Ascending aorta (tissue), 2 donors: ENCODE results near the gene WDR18. TPM values are rescaled to one million over a fixed set of nuclear protein-coding genes. Genes with fewer than 3 reads are reported as not detected.

Experiments used
- DNase-seq, 2 donors: peaks; one replicate each; pipeline ENCODE4 v3.0.0-alpha.2; 2019; ENCODE audit warnings: low spot score in 2 of 2
- H3K27ac ChIP-seq, 2 donors: fragments of 200-600 bp; sonication (generic); one replicate each; pipeline ENCODE4 v1.5.1; 2016 to 2017; ENCODE audit warnings: mild to moderate bottlenecking in 1 of 2
- H3K27me3 ChIP-seq: fragments of 200-600 bp; sonication (generic); one replicate; pipeline ENCODE4 v1.5.1; 2017
- H3K36me3 ChIP-seq, 2 donors: fragments of 200-600 bp; sonication (generic); one replicate each; pipeline ENCODE4 v1.5.1; 2016
- H3K4me1 ChIP-seq, 2 donors: fragments of 200-600 bp; sonication (generic); one replicate each; pipeline ENCODE4 v1.5.1; 2016 to 2017; ENCODE audit warnings: mild to moderate bottlenecking in 1 of 2
- H3K4me3 ChIP-seq, 2 donors: fragments of 200-600 bp; sonication (generic); one replicate each; pipeline ENCODE4 v1.5.1; 2016 to 2017; ENCODE audit warnings: mild to moderate bottlenecking in 1 of 2
- H3K9me3 ChIP-seq, 2 donors: fragments of 200-600 bp; sonication (generic); one replicate each; pipeline ENCODE4 v1.5.1; 2016
- CTCF ChIP-seq, 3 experiments: fragments of 200-600 bp in 2 of 3; fragments of 450-650 bp in 1 of 3; sonication (generic) in 2 of 3; IDR thresholded peaks; one replicate each; pipeline ENCODE4 v1.5.1; 2016 to 2019; ENCODE audit warnings: antibody characterized with exemption in 3 of 3, mild to moderate bottlenecking in 1 of 3, moderate library complexity in 1 of 3
- intact Hi-C: fragments of 100-400 bp; cut with DNase I; formaldehyde crosslinking; loops from one replicate; pipeline ENCODE4 v1.15.1; 2023
- total RNA-seq: library from RNA; depleted of rRNA; stranded (reverse); fragments of >200 nt; gene quantifications from one replicate; pipeline ENCODE4 v1.1.0, GENCODE V29; 2016

The WDR18 gene
- total RNA-seq, 1 donor from 2014 or later: 65.7 TPM

DNA sequence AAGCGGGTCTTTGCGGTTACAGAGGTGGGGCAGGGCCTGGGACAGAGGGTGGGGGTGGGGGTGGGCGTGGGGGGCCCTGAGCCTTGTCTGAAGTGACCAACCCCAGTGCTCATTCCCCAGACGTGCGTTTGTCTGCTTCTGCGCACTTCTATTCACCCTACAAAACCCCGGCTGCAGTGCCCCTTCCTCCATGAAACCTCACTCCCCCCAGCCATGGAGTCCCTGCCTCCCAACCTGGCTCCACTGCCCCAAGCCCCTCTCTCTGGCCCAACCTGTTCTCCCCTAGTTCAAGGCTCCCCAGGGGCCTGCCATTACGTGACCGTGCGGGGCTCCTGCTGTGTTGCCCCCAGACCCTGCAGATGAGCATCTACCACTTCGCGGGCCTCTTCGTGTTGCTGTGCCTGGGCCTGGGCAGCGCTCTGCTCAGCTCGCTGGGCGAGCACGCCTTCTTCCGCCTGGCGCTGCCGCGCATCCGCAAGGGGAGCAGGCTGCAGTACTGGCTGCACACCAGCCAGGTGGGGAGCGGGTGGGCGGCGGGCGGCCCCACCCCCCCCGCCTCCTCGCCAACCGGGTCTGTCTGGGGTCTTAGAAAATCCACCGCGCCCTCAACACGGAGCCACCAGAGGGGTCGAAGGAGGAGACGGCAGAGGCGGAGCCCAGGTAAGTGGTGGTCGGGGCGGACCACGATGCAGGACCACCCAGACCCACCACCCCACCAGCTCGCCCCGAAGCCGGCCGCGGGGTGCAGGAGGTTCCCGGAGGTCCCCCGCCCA is 24.3 kb downstream of the WDR18 start:
- Histone ChIP-seq H3K36me3 (peaks cover 48 to 51% of the 10 kb centered on the region in 2 donors), H3K9me3 (no peaks in the 10 kb centered on the region), H3K4me3 (no peak overlapping the region), H3K27ac (no peak overlapping the region), H3K4me1 (no peaks in the 10 kb centered on the region), H3K27me3 (no peaks in the 10 kb centered on the region)
- intact Hi-C loops: no loop called here
- no peak for TF ChIP-seq CTCF (IDR thresholded peaks at IDR 0.05)
- no peak for DNase-seq

DNA sequence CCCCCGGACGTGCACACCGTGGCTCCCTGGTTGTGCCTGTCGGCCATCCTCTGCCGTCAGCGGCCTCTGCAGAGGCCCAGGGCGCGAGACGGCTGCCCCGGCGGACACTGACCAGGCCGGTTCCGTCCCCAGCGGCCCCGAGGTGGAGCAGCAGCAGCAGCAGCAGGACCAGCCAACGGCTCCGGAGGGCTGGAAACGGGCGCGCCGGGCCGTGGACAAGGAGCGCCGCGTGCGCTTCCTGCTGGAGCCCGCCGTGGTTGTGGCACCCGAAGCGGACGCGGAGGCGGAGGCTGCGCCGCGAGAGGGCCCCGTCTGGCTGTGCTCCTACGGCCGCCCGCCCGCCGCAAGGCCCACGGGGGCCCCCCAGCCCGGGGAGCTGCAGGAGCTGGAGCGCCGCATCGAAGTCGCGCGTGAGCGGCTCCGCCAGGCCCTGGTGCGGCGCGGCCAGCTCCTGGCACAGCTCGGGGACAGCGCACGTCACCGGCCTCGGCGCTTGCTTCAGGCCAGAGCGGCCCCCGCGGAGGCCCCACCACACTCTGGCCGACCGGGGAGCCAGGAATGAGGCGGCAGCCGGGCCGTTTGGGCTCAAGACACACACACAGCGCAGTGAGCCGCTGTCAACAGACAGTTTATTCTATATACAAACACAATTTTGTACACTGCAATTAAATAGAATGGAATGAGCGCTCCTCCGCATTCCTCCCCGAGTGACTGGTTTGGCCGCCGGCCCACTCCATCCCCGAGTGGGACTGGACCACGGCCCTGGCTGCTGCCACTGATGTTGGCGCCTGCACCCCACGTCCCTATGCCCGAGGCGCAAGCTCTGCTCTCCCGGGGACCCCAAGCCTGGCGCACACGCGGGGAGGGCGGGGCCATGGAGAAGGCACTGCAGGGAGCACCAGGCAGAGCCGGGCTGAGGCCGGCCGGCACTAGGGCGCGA is 25.2 kb downstream of the WDR18 start:
- Histone ChIP-seq H3K27me3 (no peaks in the 10 kb centered on the region), H3K4me3 (no peak overlapping the region), H3K36me3 (peaks cover 56 to 59% of the 10 kb centered on the region in 2 donors), H3K4me1 (no peaks in the 10 kb centered on the region), H3K9me3 (no peaks in the 10 kb centered on the region), H3K27ac (no peak overlapping the region)
- intact Hi-C loops: no loop called here
- no peak for DNase-seq
- no peak for TF ChIP-seq CTCF (IDR thresholded peaks at IDR 0.05)

DNA sequence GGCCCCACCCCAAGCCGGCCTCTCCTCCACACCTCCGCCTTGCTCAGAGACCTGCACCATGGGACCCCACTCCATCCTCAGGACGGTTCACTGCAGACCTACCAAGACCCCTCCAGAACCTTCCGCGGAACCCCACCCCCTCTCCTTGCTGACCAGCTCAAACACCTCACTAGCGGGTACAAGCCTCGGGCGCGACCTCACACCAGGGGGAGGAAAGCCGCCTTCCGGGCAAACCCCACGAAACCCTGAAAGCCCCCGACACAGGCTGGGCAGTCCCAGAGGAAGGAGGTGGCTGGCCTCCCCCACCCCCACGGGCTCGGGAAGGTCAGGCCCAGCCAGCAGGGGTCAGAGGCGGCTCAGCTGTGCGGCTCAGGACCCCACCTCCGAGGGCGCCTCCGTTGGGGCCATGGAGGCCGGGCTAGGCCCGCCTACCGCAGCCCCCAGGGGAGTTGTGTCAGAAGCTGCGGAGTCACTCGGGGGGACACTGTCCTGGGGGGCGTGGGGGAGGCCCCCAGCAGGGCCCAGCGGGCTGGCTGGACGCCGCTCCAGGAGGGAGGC is 25.9 kb downstream of the WDR18 start:
- no peak for TF ChIP-seq CTCF (IDR thresholded peaks at IDR 0.05)
- Histone ChIP-seq H3K27ac (no peak overlapping the region), H3K4me1 (no peaks in the 10 kb centered on the region), H3K36me3 (peaks cover 62 to 64% of the 10 kb centered on the region in 2 donors), H3K4me3 (no peak overlapping the region), H3K9me3 (no peaks in the 10 kb centered on the region), H3K27me3 (no peaks in the 10 kb centered on the region)
- intact Hi-C loops: no loop called here
- no peak for DNase-seq

- no peak for TF ChIP-seq CTCF (IDR thresholded peaks at IDR 0.05)
- DNase-seq: no peak
- intact Hi-C loops: no loop called here
- Histone ChIP-seq H3K4me1 (peaks cover 0 to 5% of the 10 kb centered on the region in 2 donors), H3K9me3 (no peaks in the 10 kb centered on the region), H3K36me3 (peaks cover 63 to 65% of the 10 kb centered on the region in 2 donors), H3K4me3 (no peak overlapping the region), H3K27me3 (no peaks in the 10 kb centered on the region), H3K27ac (no peak overlapping the region)
Measured at GRCh38 chr19:1010586-1011510, 26.7 kb downstream of the WDR18 start.

DNA sequence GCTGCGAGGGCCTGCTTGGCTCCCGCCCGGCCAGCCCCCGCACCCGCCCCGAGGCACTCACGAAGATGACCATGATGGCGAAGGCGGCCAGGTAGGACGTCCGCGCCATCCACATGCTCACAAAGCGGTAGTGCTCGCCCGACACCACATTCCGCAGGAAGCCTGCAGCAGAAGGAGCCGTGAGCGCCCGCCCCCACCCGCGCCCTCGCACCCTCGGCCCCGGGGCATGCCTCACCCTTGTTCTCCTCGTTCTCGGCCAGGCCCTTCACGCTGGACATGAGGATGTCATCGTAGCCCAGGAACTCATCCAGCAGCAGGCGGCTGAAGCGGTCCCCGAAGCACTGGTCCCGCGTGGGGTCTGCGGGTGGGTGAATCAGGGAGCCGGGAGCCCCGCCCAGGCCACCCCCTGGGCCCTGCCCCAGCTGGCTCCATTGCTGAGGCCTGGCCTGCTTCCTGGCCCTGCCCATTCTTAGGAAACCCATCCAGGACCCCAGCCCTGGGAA is 27.7 kb downstream of the WDR18 start:
- H3K4me1 ChIP-seq: peaks cover 7 to 13% of the 10 kb centered on the region in 2 donors
- H3K27me3 ChIP-seq: no peaks in the 10 kb centered on the region
- DNase-seq: no peak
- peaks cover 63 to 65% of the 10 kb centered on the region in 2 donors for H3K36me3 ChIP-seq
- intact Hi-C loops: no loop called here
- no peak for TF ChIP-seq CTCF (IDR thresholded peaks at IDR 0.05)
- H3K4me3 ChIP-seq: no peak overlapping the region
- H3K9me3 ChIP-seq: no peaks in the 10 kb centered on the region
- no peak overlapping the region for H3K27ac ChIP-seq
